ENCODE data around the gene FOXO4. TPM values are rescaled to one million over a fixed set of nuclear protein-coding genes. Genes with fewer than 3 reads are reported as not detected.

FOXO4 gene
- total RNA-seq, 1 experiment from 2014 or later = 48.3 TPM

GRCh38 chrX:71082124-71082647 lies 13.5 kb upstream of the FOXO4 start (continued):
- no peak for TF ChIP-seq ZBTB43 (CRISPR knock-in tag; IDR thresholded peaks at IDR 0.05)
- no peak for TF ChIP-seq NFATC4 (CRISPR knock-in tag; IDR thresholded peaks at IDR 0.05)
- no peak for TF ChIP-seq ZNF219 (CRISPR knock-in tag; IDR thresholded peaks at IDR 0.05; ENCODE audit: borderline replicate concordance)
- no peak for TF ChIP-seq TP53 (CRISPR knock-in tag; IDR thresholded peaks at IDR 0.05)
- TF ChIP-seq, protein P1, sequence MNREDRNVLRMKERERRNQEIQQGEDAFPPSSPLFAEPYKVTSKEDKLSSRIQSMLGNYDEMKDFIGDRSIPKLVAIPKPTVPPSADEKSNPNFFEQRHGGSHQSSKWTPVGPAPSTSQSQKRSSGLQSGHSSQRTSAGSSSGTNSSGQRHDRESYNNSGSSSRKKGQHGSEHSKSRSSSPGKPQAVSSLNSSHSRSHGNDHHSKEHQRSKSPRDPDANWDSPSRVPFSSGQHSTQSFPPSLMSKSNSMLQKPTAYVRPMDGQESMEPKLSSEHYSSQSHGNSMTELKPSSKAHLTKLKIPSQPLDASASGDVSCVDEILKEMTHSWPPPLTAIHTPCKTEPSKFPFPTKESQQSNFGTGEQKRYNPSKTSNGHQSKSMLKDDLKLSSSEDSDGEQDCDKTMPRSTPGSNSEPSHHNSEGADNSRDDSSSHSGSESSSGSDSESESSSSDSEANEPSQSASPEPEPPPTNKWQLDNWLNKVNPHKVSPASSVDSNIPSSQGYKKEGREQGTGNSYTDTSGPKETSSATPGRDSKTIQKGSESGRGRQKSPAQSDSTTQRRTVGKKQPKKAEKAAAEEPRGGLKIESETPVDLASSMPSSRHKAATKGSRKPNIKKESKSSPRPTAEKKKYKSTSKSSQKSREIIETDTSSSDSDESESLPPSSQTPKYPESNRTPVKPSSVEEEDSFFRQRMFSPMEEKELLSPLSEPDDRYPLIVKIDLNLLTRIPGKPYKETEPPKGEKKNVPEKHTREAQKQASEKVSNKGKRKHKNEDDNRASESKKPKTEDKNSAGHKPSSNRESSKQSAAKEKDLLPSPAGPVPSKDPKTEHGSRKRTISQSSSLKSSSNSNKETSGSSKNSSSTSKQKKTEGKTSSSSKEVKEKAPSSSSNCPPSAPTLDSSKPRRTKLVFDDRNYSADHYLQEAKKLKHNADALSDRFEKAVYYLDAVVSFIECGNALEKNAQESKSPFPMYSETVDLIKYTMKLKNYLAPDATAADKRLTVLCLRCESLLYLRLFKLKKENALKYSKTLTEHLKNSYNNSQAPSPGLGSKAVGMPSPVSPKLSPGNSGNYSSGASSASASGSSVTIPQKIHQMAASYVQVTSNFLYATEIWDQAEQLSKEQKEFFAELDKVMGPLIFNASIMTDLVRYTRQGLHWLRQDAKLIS (CRISPR knock-in tag; IDR thresholded peaks at IDR 0.05; ENCODE audit: borderline replicate concordance) = no peak

- peaks cover 3% of the 10 kb centered on the region; the same call in 1 of the 2 replicates for H3K4me1 Mint-ChIP-seq
- POLR2A ChIA-PET = no interaction called here
- CTCF ChIA-PET = no interaction called here
- no peaks in the 10 kb centered on the region for H3K36me3 Mint-ChIP-seq
- no peaks in the 10 kb centered on the region for H3K9me3 Mint-ChIP-seq
- no peak overlapping the region for H3K4me3 Mint-ChIP-seq
- DNase-seq (ENCODE audit: low spot score) = no peak
- ATAC-seq = no peak
- no peak overlapping the region for H3K27ac Mint-ChIP-seq
- H3K27me3 Mint-ChIP-seq (ENCODE audit: low read depth) = no peaks in the 10 kb centered on the region; the same call in 1 of the 2 replicates
- no peak for TF ChIP-seq AR (CRISPR knock-in tag; IDR thresholded peaks at IDR 0.05)
- no peak for TF ChIP-seq ZNF121 (CRISPR knock-in tag; IDR thresholded peaks at IDR 0.05)
- TF ChIP-seq, protein P2, sequence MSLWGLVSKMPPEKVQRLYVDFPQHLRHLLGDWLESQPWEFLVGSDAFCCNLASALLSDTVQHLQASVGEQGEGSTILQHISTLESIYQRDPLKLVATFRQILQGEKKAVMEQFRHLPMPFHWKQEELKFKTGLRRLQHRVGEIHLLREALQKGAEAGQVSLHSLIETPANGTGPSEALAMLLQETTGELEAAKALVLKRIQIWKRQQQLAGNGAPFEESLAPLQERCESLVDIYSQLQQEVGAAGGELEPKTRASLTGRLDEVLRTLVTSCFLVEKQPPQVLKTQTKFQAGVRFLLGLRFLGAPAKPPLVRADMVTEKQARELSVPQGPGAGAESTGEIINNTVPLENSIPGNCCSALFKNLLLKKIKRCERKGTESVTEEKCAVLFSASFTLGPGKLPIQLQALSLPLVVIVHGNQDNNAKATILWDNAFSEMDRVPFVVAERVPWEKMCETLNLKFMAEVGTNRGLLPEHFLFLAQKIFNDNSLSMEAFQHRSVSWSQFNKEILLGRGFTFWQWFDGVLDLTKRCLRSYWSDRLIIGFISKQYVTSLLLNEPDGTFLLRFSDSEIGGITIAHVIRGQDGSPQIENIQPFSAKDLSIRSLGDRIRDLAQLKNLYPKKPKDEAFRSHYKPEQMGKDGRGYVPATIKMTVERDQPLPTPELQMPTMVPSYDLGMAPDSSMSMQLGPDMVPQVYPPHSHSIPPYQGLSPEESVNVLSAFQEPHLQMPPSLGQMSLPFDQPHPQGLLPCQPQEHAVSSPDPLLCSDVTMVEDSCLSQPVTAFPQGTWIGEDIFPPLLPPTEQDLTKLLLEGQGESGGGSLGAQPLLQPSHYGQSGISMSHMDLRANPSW (CRISPR knock-in tag; conservative IDR thresholded peaks at IDR 0.05; ENCODE audit: low read depth) = no peak
- TF ChIP-seq NR2C2 (CRISPR knock-in tag; IDR thresholded peaks at IDR 0.05) = no peak
- TF ChIP-seq, protein P3, sequence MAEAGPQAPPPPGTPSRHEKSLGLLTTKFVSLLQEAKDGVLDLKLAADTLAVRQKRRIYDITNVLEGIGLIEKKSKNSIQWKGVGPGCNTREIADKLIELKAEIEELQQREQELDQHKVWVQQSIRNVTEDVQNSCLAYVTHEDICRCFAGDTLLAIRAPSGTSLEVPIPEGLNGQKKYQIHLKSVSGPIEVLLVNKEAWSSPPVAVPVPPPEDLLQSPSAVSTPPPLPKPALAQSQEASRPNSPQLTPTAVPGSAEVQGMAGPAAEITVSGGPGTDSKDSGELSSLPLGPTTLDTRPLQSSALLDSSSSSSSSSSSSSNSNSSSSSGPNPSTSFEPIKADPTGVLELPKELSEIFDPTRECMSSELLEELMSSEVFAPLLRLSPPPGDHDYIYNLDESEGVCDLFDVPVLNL (CRISPR knock-in tag; IDR thresholded peaks at IDR 0.05; ENCODE audit: borderline replicate concordance, low read depth) = no peak
- TF ChIP-seq SP1 (CRISPR knock-in tag; conservative IDR thresholded peaks at IDR 0.05) = no peak
- TF ChIP-seq E2F5 (CRISPR knock-in tag; IDR thresholded peaks at IDR 0.05) = no peak
- TF ChIP-seq GTF2I (CRISPR knock-in tag; conservative IDR thresholded peaks at IDR 0.05) = no peak
- TF ChIP-seq SOX15 (CRISPR knock-in tag; IDR thresholded peaks at IDR 0.05) = no peak
- TF ChIP-seq ZNF263 (CRISPR knock-in tag; IDR thresholded peaks at IDR 0.05; ENCODE audit: low read depth) = no peak
- no peak for TF ChIP-seq PREB (CRISPR knock-in tag; IDR thresholded peaks at IDR 0.05; ENCODE audit: borderline replicate concordance)
- TF ChIP-seq, protein P4, sequence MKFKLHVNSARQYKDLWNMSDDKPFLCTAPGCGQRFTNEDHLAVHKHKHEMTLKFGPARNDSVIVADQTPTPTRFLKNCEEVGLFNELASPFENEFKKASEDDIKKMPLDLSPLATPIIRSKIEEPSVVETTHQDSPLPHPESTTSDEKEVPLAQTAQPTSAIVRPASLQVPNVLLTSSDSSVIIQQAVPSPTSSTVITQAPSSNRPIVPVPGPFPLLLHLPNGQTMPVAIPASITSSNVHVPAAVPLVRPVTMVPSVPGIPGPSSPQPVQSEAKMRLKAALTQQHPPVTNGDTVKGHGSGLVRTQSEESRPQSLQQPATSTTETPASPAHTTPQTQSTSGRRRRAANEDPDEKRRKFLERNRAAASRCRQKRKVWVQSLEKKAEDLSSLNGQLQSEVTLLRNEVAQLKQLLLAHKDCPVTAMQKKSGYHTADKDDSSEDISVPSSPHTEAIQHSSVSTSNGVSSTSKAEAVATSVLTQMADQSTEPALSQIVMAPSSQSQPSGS (CRISPR knock-in tag; IDR thresholded peaks at IDR 0.05; ENCODE audit: borderline replicate concordance, low read depth) = no peak
Measured at GRCh38 chrX:71082822-71083221, 12.8 kb upstream of the FOXO4 start.
